ENCODE measurements around the gene PPP1R13B. TPM values are rescaled to one million over a fixed set of nuclear protein-coding genes. Genes with fewer than 3 reads are reported as not detected.

PPP1R13B gene
- polyA plus RNA-seq, 1 donor (not counting 4 experiments of a cell fraction or from before 2014, with no cell fraction given): 7.7 TPM

DNA sequence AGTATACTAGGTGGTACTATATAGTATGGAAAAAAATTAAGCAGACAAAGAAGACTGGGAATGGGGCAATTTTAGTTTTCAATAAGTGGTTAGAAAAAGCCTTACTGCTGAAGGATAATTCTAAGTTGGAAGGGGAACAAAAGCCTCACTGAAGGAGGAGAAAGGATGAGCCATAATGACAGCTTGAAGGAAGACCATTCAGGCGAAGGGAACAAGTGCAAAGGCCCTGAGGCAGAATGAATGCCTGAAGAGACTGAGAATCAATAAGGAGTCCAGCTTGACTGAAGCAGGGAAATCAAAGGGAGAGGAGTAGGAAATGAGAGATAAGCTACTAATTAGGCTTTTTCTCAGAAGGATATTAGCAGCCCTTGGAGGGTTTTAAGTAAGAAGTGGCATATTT lies 28.5 kb downstream of the PPP1R13B start:
- no peaks in the 10 kb centered on the region for H3K27me3 ChIP-seq (ENCODE audit: control insufficient read depth, extremely low read depth, insufficient read depth, low read length)
- no peak for FAIRE-seq
- no peak overlapping the region for H3K27ac ChIP-seq (ENCODE audit: control insufficient read depth, insufficient read depth, low read length)
- no peak overlapping the region for H3K4me3 ChIP-seq (ENCODE audit: control insufficient read depth in 2 of 3, extremely low read depth in 1 of 3, insufficient read depth in 2 of 3, low read depth in 1 of 3, low read length in 3 of 3)
- dilution Hi-C loops (cut with MboI; ENCODE audit: extremely low pct_ligation_motif_present, low sequenced_read_pairs): no loop called here
- H3K36me3 ChIP-seq (ENCODE audit: control insufficient read depth in 2 of 2, extremely low read depth in 1 of 2, insufficient read depth in 2 of 2, low read length in 2 of 2): no peaks in the 10 kb centered on the region
- no peaks in the 10 kb centered on the region for H4K20me1 ChIP-seq (ENCODE audit: control insufficient read depth, extremely low read depth, insufficient read depth, low read length)
- H3K9ac ChIP-seq (ENCODE audit: control insufficient read depth, extremely low read depth, insufficient read depth, low read length): no peak overlapping the region
- H2AFZ ChIP-seq (ENCODE audit: control insufficient read depth, low read length): no peak overlapping the region
- peaks cover 10% of the 10 kb centered on the region for H3K4me1 ChIP-seq (ENCODE audit: control insufficient read depth, extremely low read depth, insufficient read depth, low read length)
- H3K9me3 ChIP-seq (ENCODE audit: control insufficient read depth, low read depth, low read length): no peaks in the 10 kb centered on the region
- TF ChIP-seq CTCF (optimal IDR thresholded peaks at IDR 0.05 in 1 of 3, IDR thresholded peaks at IDR 0.05 in 1 of 3, conservative IDR thresholded peaks at IDR 0.05 in 1 of 3; ENCODE audit: extremely low read depth in 1 of 3, insufficient read depth in 2 of 3, low read length in 3 of 3): no peak
- no peak for TF ChIP-seq EZH2 (IDR thresholded peaks at IDR 0.05; ENCODE audit: low read length)
- H3K79me2 ChIP-seq (ENCODE audit: control insufficient read depth, insufficient read depth, low read length): peaks cover 37% of the 10 kb centered on the region
- no peak overlapping the region for H3K4me2 ChIP-seq (ENCODE audit: control insufficient read depth, extremely low read depth, insufficient read depth, low read depth, low read length)
- DNase-seq (ENCODE audit: low read depth, low spot score): no peak
- H3K9me1 ChIP-seq (ENCODE audit: control insufficient read depth, extremely low read depth, insufficient read depth, low read length): no peaks in the 10 kb centered on the region

- FAIRE-seq: no peak
- peaks cover 38% of the 10 kb centered on the region for H3K79me2 ChIP-seq (ENCODE audit: control insufficient read depth, insufficient read depth, low read length)
- no peak overlapping the region for H3K4me3 ChIP-seq (ENCODE audit: control insufficient read depth in 2 of 3, extremely low read depth in 1 of 3, insufficient read depth in 2 of 3, low read depth in 1 of 3, low read length in 3 of 3)
- dilution Hi-C loops (cut with MboI; ENCODE audit: extremely low pct_ligation_motif_present, low sequenced_read_pairs): no loop called here
- H3K9ac ChIP-seq (ENCODE audit: control insufficient read depth, extremely low read depth, insufficient read depth, low read length): no peak overlapping the region
- TF ChIP-seq CTCF (optimal IDR thresholded peaks at IDR 0.05 in 1 of 3, IDR thresholded peaks at IDR 0.05 in 1 of 3, conservative IDR thresholded peaks at IDR 0.05 in 1 of 3; ENCODE audit: extremely low read depth in 1 of 3, insufficient read depth in 2 of 3, low read length in 3 of 3) (no peak), EZH2 (IDR thresholded peaks at IDR 0.05; ENCODE audit: low read length) (no peak)
- H3K9me1 ChIP-seq (ENCODE audit: control insufficient read depth, extremely low read depth, insufficient read depth, low read length): no peaks in the 10 kb centered on the region
- no peak overlapping the region for H3K27ac ChIP-seq (ENCODE audit: control insufficient read depth, insufficient read depth, low read length)
- no peak for DNase-seq (ENCODE audit: low read depth, low spot score)
- no peaks in the 10 kb centered on the region for H3K27me3 ChIP-seq (ENCODE audit: control insufficient read depth, extremely low read depth, insufficient read depth, low read length)
- no peak overlapping the region for H2AFZ ChIP-seq (ENCODE audit: control insufficient read depth, low read length)
- H3K4me2 ChIP-seq (ENCODE audit: control insufficient read depth, extremely low read depth, insufficient read depth, low read depth, low read length): no peak overlapping the region
- peaks cover 10% of the 10 kb centered on the region for H3K4me1 ChIP-seq (ENCODE audit: control insufficient read depth, extremely low read depth, insufficient read depth, low read length)
- H4K20me1 ChIP-seq (ENCODE audit: control insufficient read depth, extremely low read depth, insufficient read depth, low read length): no peaks in the 10 kb centered on the region
- H3K9me3 ChIP-seq (ENCODE audit: control insufficient read depth, low read depth, low read length): no peaks in the 10 kb centered on the region
- H3K36me3 ChIP-seq (ENCODE audit: control insufficient read depth in 2 of 2, extremely low read depth in 1 of 2, insufficient read depth in 2 of 2, low read length in 2 of 2): no peaks in the 10 kb centered on the region
These were observed 29.0 kb downstream of the PPP1R13B start for GRCh38 chr14:103818422-103818821.
